K562 (cell line): ENCODE data around the gene RXRA. TPM values are rescaled to one million over a fixed set of nuclear protein-coding genes. Genes with fewer than 3 reads are reported as not detected.

Experiments
- ATAC-seq: fragments of 200-7000 bp; cut with Tn5 transposase; 3 replicates; pipeline ENCODE4 v1.9.1; 2020; ENCODE audit warnings: moderate library complexity
- BruUV-seq: library from RNA; stranded (reverse); fragments of 400-500 nt; replicated peaks from 2 replicates; lab custom pipeline; 2021; lab: Mats Ljungman, UMichigan
- CTCF ChIA-PET: fragments of 300-600 bp; formaldehyde crosslinking; extraction: SDS; loops from one replicate; lab custom pipeline; 2021; ENCODE audit warnings: low intra/inter-chr PET ratio; lab: Yijun Ruan, JAX
- POLR2A ChIA-PET: fragments of 300-600, 350-650 bp; sonication (Branson Sonifier 250); formaldehyde crosslinking; extraction: SDS; loops from one replicate; lab custom pipeline; 2021; ENCODE audit warnings: antibody characterized with exemption, inconsistent platforms; lab: Yijun Ruan, JAX
- DNase-seq, 4 experiments: peaks; one replicate each; pipeline versions ENCODE4 v3.0.0 to v3.0.0-alpha.2; 2011 to 2018; ENCODE audit warnings: low spot score in 3 of 4, mixed read lengths in 3 of 4; ENCODE audit errors: extremely low read depth in 1 of 4
- FAIRE-seq: peaks from 2 replicates; lab custom pipeline; 2011; peaks lifted over from hg19 to GRCh38; lab: Jason Lieb, UNC
- H2AFZ ChIP-seq: 2 replicates; pipeline ENCODE4 v1.6.0; 2011; ENCODE audit warnings: low read depth, low read length, control low read depth, inconsistent platforms
- H3K27ac ChIP-seq: fragments of 200-600 bp; 3 replicates; pipeline ENCODE4 v1.8.0; 2011; ENCODE audit warnings: low read depth, mild to moderate bottlenecking, control low read depth, inconsistent platforms, low read length, moderate library complexity, mixed read lengths; ENCODE audit errors: extremely low read depth
- H3K27me3 ChIP-seq, 2 experiments: fragments of 300-600 bp in 1 of 2; 2 replicates in 1 of 2; 3 replicates in 1 of 2; pipeline versions ENCODE4 v1.6.0 to v1.8.0; 2011; ENCODE audit warnings: inconsistent platforms in 2 of 2, low read length in 2 of 2, mild to moderate bottlenecking in 1 of 2, mixed read lengths in 1 of 2, moderate library complexity in 1 of 2; ENCODE audit not compliant: control insufficient read depth in 2 of 2, insufficient read depth in 2 of 2
- H3K36me3 ChIP-seq: fragments of 300-600 bp; 3 replicates; pipeline ENCODE4 v1.8.0; 2011; ENCODE audit warnings: mild to moderate bottlenecking, low read length, inconsistent platforms; ENCODE audit not compliant: control insufficient read depth, insufficient read depth
- H3K4me1 ChIP-seq, 2 experiments: fragments of 200-600 bp in 1 of 2; replicated peaks in 1 of 2; 2 replicates in 1 of 2; 3 replicates in 1 of 2; pipeline versions ENCODE4 v1.5.1 to v1.8.0; 2011; ENCODE audit warnings: inconsistent platforms in 2 of 2, low read length in 2 of 2, mild to moderate bottlenecking in 1 of 2, mixed read lengths in 1 of 2, moderate library complexity in 1 of 2; ENCODE audit not compliant: control insufficient read depth in 2 of 2, insufficient read depth in 2 of 2
- H3K4me2 ChIP-seq: 2 replicates; pipeline ENCODE4 v1.6.1; 2011; ENCODE audit warnings: low read length, control low read depth, inconsistent platforms, mixed read lengths; ENCODE audit not compliant: insufficient read depth
- H3K4me3 ChIP-seq: fragments of 200-600 bp; sonication (generic), shearing (Covaris generic); 2 replicates; pipeline ENCODE4 v1.5.1; 2016; ENCODE audit warnings: control low read depth, inconsistent platforms
- H3K79me2 ChIP-seq: fragments of 200-600 bp; 3 replicates; pipeline ENCODE4 v1.8.0; 2011; ENCODE audit warnings: low read length, inconsistent platforms; ENCODE audit not compliant: control insufficient read depth, insufficient read depth
- H3K9ac ChIP-seq, 2 experiments: 2 replicates each; pipeline versions ENCODE4 v1.6.0 to v1.6.1; 2011; ENCODE audit warnings: low read depth in 2 of 2, low read length in 2 of 2, control low read depth in 1 of 2, inconsistent platforms in 1 of 2, mild to moderate bottlenecking in 1 of 2, mixed read lengths in 1 of 2; ENCODE audit not compliant: insufficient read depth in 1 of 2
- H3K9me1 ChIP-seq: one replicate; pipeline ENCODE4 v1.6.0; 2011; ENCODE audit warnings: inconsistent platforms, mild to moderate bottlenecking, low read length, moderate library complexity; ENCODE audit not compliant: control insufficient read depth, insufficient read depth
- H3K9me3 ChIP-seq: replicated peaks from 2 replicates; pipeline ENCODE4 v1.5.1; 2011; ENCODE audit warnings: low read depth, low read length, inconsistent platforms; ENCODE audit not compliant: control insufficient read depth, insufficient read depth
- H4K20me1 ChIP-seq: replicated peaks from 2 replicates; pipeline ENCODE4 v1.6.1; 2011; ENCODE audit warnings: low read length, inconsistent platforms, mixed read lengths; ENCODE audit not compliant: control insufficient read depth, insufficient read depth
- CAMTA2 ChIP-seq: fragments of 250-450 bp; sonication (Bioruptor Pico); conservative IDR thresholded peaks from 2 replicates; pipeline ENCODE4 v1.5.1; 2022
- DACH1 ChIP-seq: fragments of 450-650 bp; IDR thresholded peaks from 2 replicates; pipeline ENCODE4 v1.6.1; 2018; ENCODE audit not compliant: partially characterized antibody
- GABPB1 ChIP-seq: sonication (generic); formaldehyde crosslinking; IDR thresholded peaks from 2 replicates; pipeline ENCODE4 v1.8.0; 2022; ENCODE audit warnings: mild to moderate bottlenecking, missing genetic modification reagents
- GTF3C2 ChIP-seq: IDR thresholded peaks from 3 replicates; pipeline ENCODE4 v1.6.1; 2011; ENCODE audit warnings: borderline replicate concordance, mild to moderate bottlenecking, moderate library complexity; ENCODE audit not compliant: insufficient read length; ENCODE audit errors: extremely low read depth
- HMGN3 ChIP-seq: IDR thresholded peaks from 2 replicates; pipeline ENCODE4 v1.6.1; 2011; ENCODE audit warnings: borderline replicate concordance, low read depth, mild to moderate bottlenecking, mixed read lengths, low read length; ENCODE audit not compliant: insufficient read length; ENCODE audit errors: extremely low read depth
- MTF1 ChIP-seq: fragments of 250-450 bp; sonication (Bioruptor Pico); IDR thresholded peaks from 2 replicates; pipeline ENCODE4 v1.9.0; 2021; ENCODE audit warnings: moderate library complexity, mild to moderate bottlenecking, inconsistent platforms, borderline replicate concordance
- NFE2L1 ChIP-seq: fragments of 450-650 bp; IDR thresholded peaks from 2 replicates; pipeline ENCODE4 v1.6.1; 2016; ENCODE audit warnings: missing genetic modification characterization, low read depth, mild to moderate bottlenecking, missing compliant biosample characterization, moderate library complexity, borderline replicate concordance
- SIRT6 ChIP-seq: IDR thresholded peaks from one replicate; pipeline ENCODE4 v1.6.1; 2012; ENCODE audit warnings: low read depth, mild to moderate bottlenecking, control low read depth, inconsistent platforms, low read length, moderate library complexity
- TARDBP ChIP-seq: fragments of 450-650 bp; IDR thresholded peaks from 2 replicates; pipeline ENCODE4 v1.6.1; 2016
- ZNF121 ChIP-seq: sonication (generic); formaldehyde crosslinking; conservative IDR thresholded peaks from 2 replicates; pipeline ENCODE4 v1.8.0; 2022; ENCODE audit warnings: missing genetic modification reagents
- ZNF212 ChIP-seq: fragments of 450-650 bp; formaldehyde crosslinking; IDR thresholded peaks from 2 replicates; pipeline ENCODE4 v1.4.0; 2020; ENCODE audit warnings: mild to moderate bottlenecking
- ZNF699 ChIP-seq: fragments of 250-450 bp; sonication (Bioruptor Pico); IDR thresholded peaks from 2 replicates; pipeline ENCODE4 v1.8.0; 2021; ENCODE audit warnings: mild to moderate bottlenecking, moderate library complexity; ENCODE audit not compliant: insufficient replicate concordance
- ZNF79 ChIP-seq: fragments of 250-450 bp; sonication (Bioruptor Pico); IDR thresholded peaks from 2 replicates; pipeline ENCODE4 v1.4.0; 2020; ENCODE audit warnings: low read depth, mild to moderate bottlenecking, moderate library complexity
- WGBS: fragments of 100-300 bp; shearing (Covaris generic); methylation state at CpG from one replicate; pipeline ENCODE4 v1.1.6; 2016; ENCODE audit warnings: low coverage, mixed read lengths; ENCODE audit not compliant: insufficient coverage; ENCODE audit errors: missing lambda C conversion rate; 5-methylcytosine and 5-hydroxymethylcytosine counted together
- in situ Hi-C: fragments of 300-500 bp; cut with MboI; formaldehyde crosslinking; loops from 4 replicates; pipeline ENCODE4 v1.15.0; 2018; ENCODE audit warnings: inconsistent platforms, mixed read lengths
- intact Hi-C: fragments of 100-400 bp; cut with micrococcal nuclease; formaldehyde crosslinking; loops from 2 replicates; pipeline ENCODE4 v1.14.2; 2022
- polyA plus RNA-seq, 8 experiments: library from polyadenylated mRNA; depleted of rRNA in 4 of 8; stranded (reverse) in 5 of 8; unstranded in 3 of 8; fragments of >200 nt; fragmentation: Nextera tagmentation in 2 of 8; fragmentation: Illumina TruSeq in 1 of 8; extraction: Ambion mirVana in 2 of 8; extraction: Trizol in 1 of 8; gene quantifications; 2 replicates each; pipeline versions ENCODE4 v1.2.1 to v1.2.3, GENCODE V29; 2011 to 2014; ENCODE audit warnings: inconsistent platforms in 1 of 8, missing spikeins in 1 of 8
- total RNA-seq, 7 experiments: library from RNA; depleted of rRNA in 6 of 7; stranded (reverse); fragments of >200 nt in 6 of 7; fragmentation: Illumina TruSeq in 2 of 7; extraction: Trizol in 2 of 7; gene quantifications; 2 replicates each; pipeline versions ENCODE4 v1.2.1 to v1.2.3, GENCODE V29; 2011 to 2021; ENCODE audit warnings: low replicate concordance in 1 of 7

Gene RXRA
- total and polyA plus RNA-seq, 9 of the 15 experiments (the other 6 are each of a cell fraction or from before 2014, with no cell fraction given): 0.35 to 23.6 (median 4.6) TPM

GRCh38 chr9:134435550-134436378, 109.5 kb downstream of the RXRA start:
- intact Hi-C loops: no loop called here
- CTCF ChIA-PET: no interaction called here
- FAIRE-seq: no peak

DNA sequence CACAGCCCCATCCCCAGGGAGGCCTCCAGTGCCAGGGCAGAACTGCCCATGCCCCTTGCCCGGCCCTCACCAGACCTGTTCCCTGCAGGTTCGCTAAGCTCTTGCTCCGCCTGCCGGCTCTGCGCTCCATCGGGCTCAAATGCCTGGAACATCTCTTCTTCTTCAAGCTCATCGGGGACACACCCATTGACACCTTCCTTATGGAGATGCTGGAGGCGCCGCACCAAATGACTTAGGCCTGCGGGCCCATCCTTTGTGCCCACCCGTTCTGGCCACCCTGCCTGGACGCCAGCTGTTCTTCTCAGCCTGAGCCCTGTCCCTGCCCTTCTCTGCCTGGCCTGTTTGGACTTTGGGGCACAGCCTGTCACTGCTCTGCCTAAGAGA, 110.1 kb downstream of the RXRA start:
- BruUV-seq: no TSS peak
- Histone ChIP-seq H2AFZ (no peak overlapping the region), H3K9ac (no peak overlapping the region; a peak in 1 of 4 replicates), H3K79me2 (no peaks in the 10 kb centered on the region), H3K4me3 (no peak overlapping the region), H3K4me2 (no peak overlapping the region), H3K4me1 (peaks cover 0 to 30% of the 10 kb centered on the region in 2 experiments; a peak in 2 of 5 replicates), H3K27ac (no peak overlapping the region), H3K27me3 (no peaks in the 10 kb centered on the region), H4K20me1 (0 out of 2 replicates have a peak, but pooled peaks cover 3% of the 10 kb centered on the region), H3K9me3 (no peaks in the 10 kb centered on the region), H3K9me1 (no peaks in the 10 kb centered on the region), H3K36me3 (peaks cover 8% of the 10 kb centered on the region; the same call in 1 of the 3 replicates)
- ChIA-PET POLR2A (interaction anchor here (0.8 kb wide), 1 partner anchor 45 kb away, joined by 3 read pairs; no protein-coding TSS in a partner anchor), CTCF (no interaction called here)
- in situ Hi-C loops: no loop called here
- WGBS: 70% methylated on average over 12 of the region's 12 CpGs
- intact Hi-C loops: no loop called here
- no peak for FAIRE-seq
- ATAC-seq: no peak
- DNase-seq: no peak
- TF ChIP-seq ZNF699 (no peak), TARDBP (no peak), SIRT6 (no peak), CAMTA2 (no peak), ZNF212 (CRISPR knock-in tag) (no peak), DACH1 (no peak), ZNF79 (no peak), GABPB1 (CRISPR knock-in tag) (no peak), MTF1 (no peak), GTF3C2 (no peak), HMGN3 (no peak)

More at GRCh38 chr9:134435550-134436378, 109.5 kb downstream of the RXRA start:
- Histone ChIP-seq H3K9me1 (no peaks in the 10 kb centered on the region), H3K4me3 (no peak overlapping the region), H3K4me1 (peaks cover 0 to 27% of the 10 kb centered on the region in 2 experiments; a peak in 2 of 5 replicates), H3K36me3 (peaks cover 8% of the 10 kb centered on the region; the same call in 1 of the 3 replicates), H4K20me1 (no peaks in the 10 kb centered on the region), H3K9ac (no peak overlapping the region), H3K4me2 (no peak overlapping the region), H2AFZ (no peak overlapping the region), H3K9me3 (no peaks in the 10 kb centered on the region), H3K27me3 (no peaks in the 10 kb centered on the region), H3K27ac (no peak overlapping the region), H3K79me2 (no peaks in the 10 kb centered on the region)
- POLR2A ChIA-PET: interaction anchor here (0.7 to 0.8 kb wide), 2 partner anchors 8 to 44 kb away, joined by 3 read pairs; no protein-coding TSS in a partner anchor
- TF ChIP-seq NFE2L1 (tag): no peak
- 0 out of 2 replicates have a peak, but pooled peaks have one; percentile 23 for TF ChIP-seq ZNF121 (CRISPR knock-in tag)
- no peak for DNase-seq
- BruUV-seq: no TSS peak
- 81% methylated on average over 13 of the region's 17 CpGs for WGBS
- in situ Hi-C loops: no loop called here
- ATAC-seq: no peak
